Upper lobe of left lung (tissue), 6 donors: ENCODE data around the gene ABL2. TPM values are rescaled to one million over a fixed set of nuclear protein-coding genes. Genes with fewer than 3 reads are reported as not detected.
"Not testable (repeated sequence)": the region's sequence is repeated elsewhere in the genome, so short reads cannot be mapped to it uniquely, and the experiment has no call there.

Source experiments
- ATAC-seq, 2 donors: fragments of 200-7000 bp; cut with Tn5 transposase; one replicate each; pipeline ENCODE4 v1.9.1; 2022; ENCODE audit warnings: mild to moderate bottlenecking in 2 of 2, moderate library complexity in 2 of 2; ENCODE audit not compliant: low FRiP score in 2 of 2
- DNase-seq, 2 donors: peaks; one replicate each; pipeline ENCODE4 v3.0.0-alpha.2; 2019 to 2020
- H3K27ac ChIP-seq, 4 donors: fragments of 200-600 bp; sonication (generic); one replicate each; pipeline ENCODE4 v1.5.1; 2016 to 2019
- H3K27me3 ChIP-seq, 4 donors: fragments of 200-600 bp; sonication (generic); one replicate each; pipeline ENCODE4 v1.5.1; 2017 to 2019
- H3K36me3 ChIP-seq, 4 donors: fragments of 200-600 bp; sonication (generic); one replicate each; pipeline ENCODE4 v1.5.1; 2016 to 2019
- H3K4me1 ChIP-seq, 4 donors: fragments of 200-600 bp; sonication (generic); one replicate each; pipeline ENCODE4 v1.5.1; 2018 to 2019
- H3K4me3 ChIP-seq, 4 donors: fragments of 200-600 bp; sonication (generic); one replicate each; pipeline ENCODE4 v1.5.1; 2017 to 2019; ENCODE audit warnings: mild to moderate bottlenecking in 2 of 4, moderate library complexity in 1 of 4
- H3K9me3 ChIP-seq, 4 donors: fragments of 200-600 bp; sonication (generic); one replicate each; pipeline ENCODE4 v1.5.1; 2018 to 2019
- EP300 ChIP-seq, 4 donors: sonication (generic); formaldehyde crosslinking; IDR thresholded peaks; one replicate each; pipeline ENCODE4 v1.5.1; 2017; ENCODE audit warnings: antibody characterized with exemption in 4 of 4, control low read depth in 2 of 4
- POLR2A ChIP-seq, 4 donors: fragments of 450-650 bp; IDR thresholded peaks; one replicate each; pipeline ENCODE4 v1.5.1; 2016 to 2017; ENCODE audit warnings: antibody characterized with exemption in 4 of 4, mild to moderate bottlenecking in 2 of 4
- POLR2AphosphoS5 ChIP-seq, 2 donors: sonication (generic); formaldehyde crosslinking; IDR thresholded peaks; one replicate each; pipeline ENCODE4 v1.5.1; 2017; ENCODE audit warnings: antibody characterized with exemption in 2 of 2
- WGBS, 2 donors: methylation state at CpG; one replicate each; pipeline ENCODE4 v1.1.5; 2017 to 2018; 5-methylcytosine and 5-hydroxymethylcytosine counted together
- total RNA-seq, 6 donors: library from RNA; depleted of rRNA in 4 of 6; stranded (reverse); fragments of >200 nt in 4 of 6; gene quantifications; one replicate each; pipeline versions ENCODE4 v1.1.0 to v1.2.1, GENCODE V29; 2016 to 2021
- TF ChIP-seq, protein P1 (sequence below), 6 experiments: fragments of 450-650 bp in 4 of 6; fragments of 200-600 bp in 2 of 6; sonication (generic) in 2 of 6; IDR thresholded peaks; one replicate each; pipeline ENCODE4 v1.5.1; 2016 to 2019; ENCODE audit warnings: antibody characterized with exemption in 6 of 6
- donor health status: DM: no; HTN: no; CAD: no; lungs with moderate emphysema.
- donor health status: DM: no; HTN: yes; CAD: no; lungs with severe emphysema.

Gene ABL2
- total RNA-seq, 6 donors from 2014 or later, result 17.2 to 31.3 (median 22.9) TPM

DNA sequence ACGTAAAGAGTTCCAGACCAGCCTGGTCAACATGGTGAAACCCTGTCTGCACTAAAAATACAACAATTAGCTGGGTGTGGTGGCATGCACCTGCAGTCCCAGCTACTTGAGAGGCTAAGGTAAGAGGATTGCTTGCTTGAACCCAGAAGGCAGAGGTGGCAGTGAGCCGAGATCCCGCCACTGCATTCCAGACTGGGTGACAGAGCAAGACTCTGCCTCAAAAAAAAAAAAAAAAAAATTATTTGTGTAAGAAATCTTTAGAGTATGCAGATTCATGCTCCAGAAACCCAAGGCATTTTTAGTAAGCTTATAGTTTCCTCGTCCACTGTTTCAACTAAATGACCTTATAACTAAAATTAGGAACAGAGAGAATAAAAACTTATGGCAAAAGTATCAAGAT, 51.3 kb downstream of the ABL2 start:
- ATAC-seq (no peak), DNase-seq (no peak)
- Histone ChIP-seq H3K9me3 (no peaks in the 10 kb centered on the region), H3K27me3 (no peaks in the 10 kb centered on the region), H3K36me3 (no peaks in the 10 kb centered on the region), H3K4me3 (no peak overlapping the region), H3K4me1 (peaks cover 0 to 13% (median 8%) of the 10 kb centered on the region in 4 donors), H3K27ac (no peak overlapping the region)
- WGBS, 2 donors, result 96 to 98% methylated on average over 4 of the region's 4 CpGs
- TF ChIP-seq EP300 (IDR thresholded peaks at IDR 0.05) (no peak), POLR2AphosphoS5 (IDR thresholded peaks at IDR 0.05) (no peak), POLR2A (IDR thresholded peaks at IDR 0.05) (no peak)
- TF ChIP-seq, protein P1, sequence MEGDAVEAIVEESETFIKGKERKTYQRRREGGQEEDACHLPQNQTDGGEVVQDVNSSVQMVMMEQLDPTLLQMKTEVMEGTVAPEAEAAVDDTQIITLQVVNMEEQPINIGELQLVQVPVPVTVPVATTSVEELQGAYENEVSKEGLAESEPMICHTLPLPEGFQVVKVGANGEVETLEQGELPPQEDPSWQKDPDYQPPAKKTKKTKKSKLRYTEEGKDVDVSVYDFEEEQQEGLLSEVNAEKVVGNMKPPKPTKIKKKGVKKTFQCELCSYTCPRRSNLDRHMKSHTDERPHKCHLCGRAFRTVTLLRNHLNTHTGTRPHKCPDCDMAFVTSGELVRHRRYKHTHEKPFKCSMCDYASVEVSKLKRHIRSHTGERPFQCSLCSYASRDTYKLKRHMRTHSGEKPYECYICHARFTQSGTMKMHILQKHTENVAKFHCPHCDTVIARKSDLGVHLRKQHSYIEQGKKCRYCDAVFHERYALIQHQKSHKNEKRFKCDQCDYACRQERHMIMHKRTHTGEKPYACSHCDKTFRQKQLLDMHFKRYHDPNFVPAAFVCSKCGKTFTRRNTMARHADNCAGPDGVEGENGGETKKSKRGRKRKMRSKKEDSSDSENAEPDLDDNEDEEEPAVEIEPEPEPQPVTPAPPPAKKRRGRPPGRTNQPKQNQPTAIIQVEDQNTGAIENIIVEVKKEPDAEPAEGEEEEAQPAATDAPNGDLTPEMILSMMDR (IDR thresholded peaks at IDR 0.05), result no peak

DNA sequence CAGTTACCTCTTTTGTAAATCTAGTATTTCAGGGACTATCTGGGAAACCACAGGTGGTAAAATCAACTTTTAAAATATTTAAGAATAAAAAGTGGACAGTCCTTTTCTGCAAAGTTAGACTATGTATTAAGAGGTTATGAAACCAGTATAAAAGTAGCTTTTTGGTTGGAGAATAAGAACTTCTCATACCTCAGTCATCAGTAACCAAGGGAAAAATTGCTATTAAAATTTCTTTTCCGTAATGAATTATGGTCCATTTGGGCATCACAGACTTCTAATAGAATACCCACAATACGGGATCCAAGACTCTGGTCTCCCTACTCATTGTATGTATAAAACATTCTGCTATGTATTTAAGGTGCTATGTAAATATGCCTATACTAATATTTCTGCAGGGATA, 51.9 kb downstream of the ABL2 start:
- Histone ChIP-seq H3K36me3 (no peaks in the 10 kb centered on the region), H3K9me3 (no peaks in the 10 kb centered on the region), H3K4me3 (no peak overlapping the region), H3K27ac (no peak overlapping the region), H3K4me1 (peaks cover 0 to 13% (median 8%) of the 10 kb centered on the region in 4 donors), H3K27me3 (no peaks in the 10 kb centered on the region)
- TF ChIP-seq POLR2A (IDR thresholded peaks at IDR 0.05), result no peak
- TF ChIP-seq, protein P1 (IDR thresholded peaks at IDR 0.05), result no peak
- no peak for TF ChIP-seq EP300 (IDR thresholded peaks at IDR 0.05)
- TF ChIP-seq POLR2AphosphoS5 (IDR thresholded peaks at IDR 0.05), result no peak
- ATAC-seq, result no peak
- 95% methylated on average over 2 of the region's 2 CpGs for WGBS, 2 donors
- no peak for DNase-seq

DNA sequence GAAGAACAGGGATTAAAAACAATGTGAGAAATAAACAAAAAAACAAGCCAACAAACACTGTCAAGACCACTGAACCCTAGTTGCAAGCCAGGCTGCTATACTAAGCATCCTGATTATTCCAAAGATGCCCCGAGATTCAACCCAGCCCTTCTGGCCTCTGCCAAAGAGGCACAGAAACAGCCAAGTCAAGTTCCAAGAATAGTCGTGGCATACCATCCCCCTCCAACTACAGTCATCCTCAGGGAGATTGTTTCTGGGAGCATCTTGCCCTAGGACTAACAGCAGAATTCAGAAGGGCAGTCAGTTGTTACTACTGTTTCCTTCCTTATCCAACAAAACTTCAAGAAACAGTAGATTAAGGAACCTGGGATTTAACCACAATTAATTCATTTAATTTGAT, 52.3 kb downstream of the ABL2 start:
- Histone ChIP-seq H3K4me3 (no peak overlapping the region), H3K27me3 (no peaks in the 10 kb centered on the region), H3K4me1 (peaks cover 0 to 13% (median 8%) of the 10 kb centered on the region in 4 donors), H3K9me3 (no peaks in the 10 kb centered on the region), H3K36me3 (no peaks in the 10 kb centered on the region), H3K27ac (no peak overlapping the region)
- TF ChIP-seq, protein P1 (IDR thresholded peaks at IDR 0.05), result no peak
- no peak for TF ChIP-seq EP300 (IDR thresholded peaks at IDR 0.05)
- no peak for TF ChIP-seq POLR2AphosphoS5 (IDR thresholded peaks at IDR 0.05)
- TF ChIP-seq POLR2A (IDR thresholded peaks at IDR 0.05), result no peak
- ATAC-seq (no peak), DNase-seq (no peak)
- WGBS, 2 donors, result 42 to 59% methylated on average over 2 of the region's 2 CpGs

DNA sequence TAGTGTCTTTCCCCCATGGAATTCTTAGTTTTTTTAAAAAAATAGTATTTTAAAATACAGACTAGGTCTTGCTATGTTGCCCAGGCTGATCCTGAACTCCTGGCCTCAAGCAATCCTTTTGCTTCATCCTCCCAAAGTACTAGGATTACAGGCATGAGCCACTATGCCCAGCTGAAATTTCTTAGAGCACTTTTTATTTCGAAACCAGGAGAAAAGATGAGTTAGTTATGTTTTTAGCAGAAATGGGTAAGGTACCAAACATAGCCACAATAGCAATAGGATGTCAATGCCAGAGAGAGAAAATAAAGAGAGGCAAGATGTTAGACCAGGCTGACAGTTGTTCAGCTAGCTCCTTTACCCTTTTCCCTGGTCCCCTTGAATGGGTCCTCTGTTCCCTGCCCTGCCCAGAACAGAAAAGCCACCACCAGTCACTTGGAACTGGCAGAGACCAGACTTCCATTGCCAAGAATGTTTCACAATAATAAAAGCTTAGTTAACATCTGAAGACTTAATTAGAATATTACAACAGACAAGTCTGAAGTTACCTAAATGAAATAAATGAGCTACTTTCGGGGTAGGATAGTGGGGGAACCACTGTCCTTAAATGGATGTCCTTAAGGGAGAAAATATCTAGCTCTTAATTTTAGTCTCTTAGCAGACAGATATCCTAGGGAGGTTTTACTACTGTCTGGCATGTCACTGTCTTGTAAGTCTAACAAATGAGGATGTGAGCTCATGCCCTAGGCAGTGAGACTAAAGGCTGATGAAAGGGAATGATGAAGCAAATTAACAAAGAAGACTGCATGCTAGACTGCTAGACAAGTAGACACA, 54.3 kb downstream of the ABL2 start:
- Histone ChIP-seq H3K4me3 (no peak overlapping the region), H3K9me3 (no peaks in the 10 kb centered on the region), H3K36me3 (no peaks in the 10 kb centered on the region), H3K27me3 (no peaks in the 10 kb centered on the region), H3K4me1 (peaks cover 0 to 13% (median 8%) of the 10 kb centered on the region in 4 donors), H3K27ac (peak overlapping the region; percentile 13 to 59 (median 46))
- ATAC-seq, result peak; percentile 70 to 92
- TF ChIP-seq, protein P1 (IDR thresholded peaks at IDR 0.05), result no peak
- no peak for TF ChIP-seq POLR2A (IDR thresholded peaks at IDR 0.05)
- TF ChIP-seq EP300 (IDR thresholded peaks at IDR 0.05), result no peak
- no peak for TF ChIP-seq POLR2AphosphoS5 (IDR thresholded peaks at IDR 0.05)
- WGBS, 2 donors, result 51 to 67% methylated on average over 2 of the region's 2 CpGs
- peak in 1 of 2 donors; percentile 52 for DNase-seq

DNA sequence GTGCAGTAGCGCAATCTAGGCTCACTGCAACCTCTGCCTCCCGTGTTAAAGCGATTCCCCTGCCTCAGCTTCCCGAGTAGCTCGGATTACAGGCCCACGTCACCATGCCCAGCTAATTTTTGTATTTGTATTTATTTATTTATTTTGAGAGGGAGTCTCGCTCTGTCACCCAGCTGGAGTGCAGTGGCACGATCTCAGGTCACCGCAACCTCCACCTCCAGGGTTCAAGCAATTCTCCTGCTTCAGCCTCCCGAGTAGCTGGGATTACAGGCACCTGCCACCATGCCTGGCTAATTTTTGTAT, 59.1 kb downstream of the ABL2 start:
- H3K4me1 ChIP-seq, H3K27ac ChIP-seq, H3K9me3 ChIP-seq, DNase-seq, ATAC-seq, H3K36me3 ChIP-seq, H3K27me3 ChIP-seq, H3K4me3 ChIP-seq: not testable (repeated sequence)
- 92 to 96% methylated on average over 10 of the region's 10 CpGs for WGBS, 2 donors
